ENCODE data around the gene TP53. TPM values are rescaled to one million over a fixed set of nuclear protein-coding genes. Genes with fewer than 3 reads are reported as not detected.

The TP53 gene
- total RNA-seq = 38.9 and 58.5 TPM in 2 replicates

DNA sequence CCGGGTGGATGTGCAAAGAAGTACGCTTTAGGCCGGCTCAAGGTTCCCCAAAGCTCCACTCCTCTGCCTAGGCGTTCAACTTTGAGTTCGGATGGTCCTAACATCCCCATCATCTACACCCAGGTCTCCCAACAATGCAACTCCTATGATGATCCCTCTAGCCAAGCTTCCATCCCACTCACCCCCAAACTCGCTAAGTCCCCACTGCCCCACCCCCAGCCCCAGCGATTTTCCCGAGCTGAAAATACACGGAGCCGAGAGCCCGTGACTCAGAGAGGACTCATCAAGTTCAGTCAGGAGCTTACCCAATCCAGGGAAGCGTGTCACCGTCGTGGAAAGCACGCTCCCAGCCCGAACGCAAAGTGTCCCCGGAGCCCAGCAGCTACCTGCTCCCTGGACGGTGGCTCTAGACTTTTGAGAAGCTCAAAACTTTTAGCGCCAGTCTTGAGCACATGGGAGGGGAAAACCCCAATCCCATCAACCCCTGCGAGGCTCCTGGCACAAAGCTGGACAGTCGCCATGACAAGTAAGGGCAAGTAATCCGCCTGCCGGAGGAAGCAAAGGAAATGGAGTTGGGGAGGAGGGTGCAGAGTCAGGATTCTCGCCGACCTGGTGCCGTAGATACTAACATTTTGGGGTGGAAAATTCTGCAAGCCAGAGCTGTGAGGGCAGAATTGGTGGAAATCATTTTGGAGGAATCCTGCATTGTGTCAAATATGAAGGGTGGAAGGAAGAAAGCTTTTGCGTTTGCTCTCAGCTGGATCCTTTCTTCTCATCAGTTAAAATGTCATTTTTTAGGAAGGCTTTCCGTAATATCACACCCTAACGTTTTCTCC lies at the start of gene TP53:
TP53 (minus strand) TSS at position 419 of the 836 bp plus-strand sequence. CDS start 10,896 bp downstream, outside the sequence.

DNA sequence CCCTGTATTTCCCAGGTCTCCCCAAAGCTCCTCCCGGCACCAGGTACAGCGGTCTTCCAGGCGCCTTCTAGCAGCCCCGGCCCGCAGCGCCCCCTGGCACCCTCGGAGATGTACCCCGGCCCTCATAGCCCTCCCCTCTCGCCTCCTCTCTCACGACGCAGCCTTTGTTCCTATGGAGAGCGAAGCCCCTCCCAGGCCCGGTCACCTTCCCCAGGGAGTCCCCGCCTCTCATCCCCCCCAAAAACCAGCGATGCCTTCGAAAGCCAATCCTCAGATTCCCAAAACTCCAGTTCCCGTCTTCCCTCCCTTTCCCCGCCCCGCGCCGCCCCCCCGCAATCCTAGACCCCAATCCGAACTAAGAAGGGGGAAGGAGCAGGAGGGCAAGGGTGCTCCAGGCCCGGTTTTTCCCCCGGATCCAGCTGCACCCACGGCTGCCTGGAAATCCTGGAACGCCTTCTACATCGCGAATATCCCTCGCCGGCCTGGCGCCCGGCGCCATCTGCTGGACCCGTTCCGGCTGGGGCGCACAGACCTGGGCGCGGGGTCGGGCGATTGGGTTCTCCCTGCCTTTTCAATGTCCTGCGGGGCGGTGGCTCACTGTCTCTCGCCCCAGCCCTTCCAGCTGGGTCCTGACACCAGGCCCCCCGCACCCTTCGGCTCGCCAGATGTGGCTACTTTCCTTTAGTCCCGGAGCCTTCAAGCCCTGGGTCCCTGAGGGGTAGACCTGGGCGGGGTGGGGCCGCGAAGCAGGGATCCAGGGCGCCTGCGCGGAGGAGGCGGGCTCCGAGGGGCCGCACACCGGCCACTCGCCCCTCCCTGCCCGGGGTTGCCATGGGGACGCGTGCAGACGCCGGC lies 29.8 kb upstream of the TP53 start, which contains the start of gene DNAH2:
DNAH2 (plus strand) TSS at position 844 of the 855 bp plus-strand sequence. CDS start 1,991 bp downstream, outside the sequence.

DNA sequence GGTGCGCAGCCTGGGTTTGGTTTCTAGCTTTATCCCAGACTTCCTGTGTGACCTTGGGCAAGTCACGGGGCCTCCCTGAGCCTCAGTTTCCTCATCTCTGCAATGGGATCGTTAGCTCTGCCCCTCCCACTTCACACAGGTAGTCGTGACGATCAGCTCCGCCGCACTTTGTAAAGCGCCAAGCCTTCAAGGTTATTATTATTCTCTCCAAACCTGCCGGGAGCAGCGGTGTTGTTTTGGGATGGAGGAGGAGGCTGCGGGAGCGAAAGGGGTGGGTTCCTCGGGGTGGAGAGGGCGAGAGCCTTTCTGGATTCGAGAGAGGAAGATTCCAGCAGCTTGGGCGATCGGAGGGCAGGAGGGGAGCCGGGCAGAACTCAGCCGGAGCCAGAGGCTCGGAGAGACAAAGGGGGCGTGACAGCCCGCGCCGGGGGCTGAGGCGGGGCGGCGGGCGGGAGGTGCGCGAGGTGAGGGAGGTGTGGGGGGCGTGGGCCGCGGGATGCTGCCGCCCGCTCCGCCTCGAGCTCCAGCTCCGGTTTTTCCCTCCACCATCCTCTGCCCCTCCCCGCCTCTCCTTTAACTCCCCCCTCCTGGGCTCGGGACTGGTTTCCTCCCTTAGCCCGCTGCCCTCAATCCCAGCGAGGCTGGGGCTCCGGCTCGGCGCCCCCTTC lies 17.4 kb upstream of the TP53 start, which contains the start of gene EFNB3:
EFNB3 (plus strand) TSS at position 602 of the 668 bp plus-strand sequence. CDS start 397 bp downstream, outside the sequence.

DNA sequence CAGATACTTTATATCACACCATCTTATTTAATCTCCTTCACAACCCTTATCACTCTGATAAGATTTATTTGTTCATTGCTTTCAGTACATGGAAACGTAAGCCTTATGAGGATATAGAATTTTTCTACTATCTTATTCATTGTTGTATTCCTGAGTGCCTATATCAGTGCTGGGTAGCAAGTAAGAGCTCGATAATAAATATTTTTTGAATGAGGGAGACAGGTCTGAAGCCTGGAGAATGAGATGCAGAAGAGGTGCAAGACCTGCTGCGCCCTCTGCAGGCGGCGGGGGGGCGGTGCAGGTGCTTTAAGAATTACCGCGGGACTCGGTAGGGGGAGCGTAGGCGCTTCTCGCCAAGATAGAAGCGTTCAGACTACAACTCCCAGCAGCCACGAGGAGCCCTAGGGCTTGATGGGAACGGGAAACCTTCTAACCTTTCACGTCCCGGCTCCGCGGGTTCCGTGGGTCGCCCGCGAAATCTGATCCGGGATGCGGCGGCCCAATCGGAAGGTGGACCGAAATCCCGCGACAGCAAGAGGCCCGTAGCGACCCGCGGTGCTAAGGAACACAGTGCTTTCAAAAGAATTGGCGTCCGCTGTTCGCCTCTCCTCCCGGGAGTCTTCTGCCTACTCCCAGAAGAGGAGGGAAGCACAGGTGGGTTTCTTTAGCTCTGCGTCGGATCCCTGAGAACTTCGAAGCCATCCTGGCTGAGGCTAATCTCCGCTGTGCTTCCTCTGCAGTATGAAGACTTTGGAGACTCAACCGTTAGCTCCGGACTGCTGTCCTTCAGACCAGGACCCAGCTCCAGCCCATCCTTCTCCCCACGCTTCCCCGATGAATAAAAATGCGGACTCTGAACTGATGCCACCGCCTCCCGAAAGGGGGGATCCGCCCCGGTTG lies 868 bp upstream of the TP53 start, which contains the start of gene WRAP53:
WRAP53 (plus strand) TSS at position 570 of the 900 bp plus-strand sequence; CDS start at position 742, 172 bp downstream.

DNA sequence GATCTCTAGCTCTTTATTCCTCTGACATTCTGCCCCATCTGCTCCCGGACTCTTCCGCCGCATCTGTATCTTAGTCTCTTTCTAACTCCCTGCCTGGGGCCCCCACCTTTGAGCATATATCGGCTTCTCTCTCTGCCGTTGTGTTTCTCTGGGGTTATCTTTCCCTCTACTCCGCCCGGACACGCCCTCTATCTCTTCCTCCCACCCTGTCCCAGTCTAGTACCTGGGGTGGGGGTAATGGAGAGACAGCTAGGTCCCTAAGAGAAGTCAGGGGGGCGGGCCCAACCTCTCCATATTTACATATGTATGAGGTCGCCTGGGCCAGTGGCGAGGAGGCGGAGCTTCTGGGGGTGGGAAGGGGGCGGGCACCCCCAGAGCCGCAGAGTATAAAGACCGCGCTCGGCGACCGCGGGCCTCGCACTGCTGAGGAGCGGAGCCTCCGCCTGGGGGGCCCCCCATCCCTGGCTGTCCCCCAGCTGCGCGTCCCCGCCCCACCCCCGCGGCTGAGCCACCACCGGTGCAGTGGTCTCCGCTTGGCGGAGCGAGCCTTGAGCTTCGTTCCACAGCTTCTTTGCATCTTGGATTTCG lies 36.7 kb downstream of the TP53 start, which contains the start of gene ATP1B2:
ATP1B2 (plus strand) TSS at position 418 of the 588 bp plus-strand sequence. CDS start 593 bp downstream, outside the sequence.

DNA sequence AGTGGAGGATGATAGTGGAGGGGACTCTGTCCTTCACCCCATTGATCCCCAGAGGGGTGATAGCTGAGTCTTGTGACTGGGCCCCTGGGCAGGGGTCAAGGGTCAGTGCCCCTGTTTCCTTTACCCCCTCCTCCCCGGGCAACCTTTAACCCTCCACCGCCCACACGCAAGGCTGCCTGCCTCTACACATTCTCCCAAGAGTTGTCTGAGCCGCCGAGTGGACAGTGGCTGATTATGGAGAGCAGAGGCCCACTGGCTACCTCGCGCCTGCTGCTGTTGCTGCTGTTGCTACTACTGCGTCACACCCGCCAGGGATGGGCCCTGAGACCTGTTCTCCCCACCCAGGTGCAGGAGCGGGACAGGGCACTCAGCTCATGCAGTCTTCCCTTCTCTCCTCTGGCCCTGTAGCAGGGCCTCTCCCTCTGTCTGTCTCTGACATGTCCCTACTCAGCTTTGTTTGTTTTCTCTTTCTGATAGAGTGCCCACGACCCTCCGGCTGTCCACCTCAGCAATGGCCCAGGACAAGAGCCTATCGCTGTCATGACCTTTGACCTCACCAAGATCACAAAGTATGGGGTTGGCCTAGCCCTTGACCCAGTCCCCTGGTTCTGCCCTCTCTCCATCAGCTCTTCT lies 57.2 kb downstream of the TP53 start, which contains the start of gene SHBG:
SHBG (plus strand) TSS at position 197 of the 633 bp plus-strand sequence; CDS start at position 235, 38 bp downstream.

DNA sequence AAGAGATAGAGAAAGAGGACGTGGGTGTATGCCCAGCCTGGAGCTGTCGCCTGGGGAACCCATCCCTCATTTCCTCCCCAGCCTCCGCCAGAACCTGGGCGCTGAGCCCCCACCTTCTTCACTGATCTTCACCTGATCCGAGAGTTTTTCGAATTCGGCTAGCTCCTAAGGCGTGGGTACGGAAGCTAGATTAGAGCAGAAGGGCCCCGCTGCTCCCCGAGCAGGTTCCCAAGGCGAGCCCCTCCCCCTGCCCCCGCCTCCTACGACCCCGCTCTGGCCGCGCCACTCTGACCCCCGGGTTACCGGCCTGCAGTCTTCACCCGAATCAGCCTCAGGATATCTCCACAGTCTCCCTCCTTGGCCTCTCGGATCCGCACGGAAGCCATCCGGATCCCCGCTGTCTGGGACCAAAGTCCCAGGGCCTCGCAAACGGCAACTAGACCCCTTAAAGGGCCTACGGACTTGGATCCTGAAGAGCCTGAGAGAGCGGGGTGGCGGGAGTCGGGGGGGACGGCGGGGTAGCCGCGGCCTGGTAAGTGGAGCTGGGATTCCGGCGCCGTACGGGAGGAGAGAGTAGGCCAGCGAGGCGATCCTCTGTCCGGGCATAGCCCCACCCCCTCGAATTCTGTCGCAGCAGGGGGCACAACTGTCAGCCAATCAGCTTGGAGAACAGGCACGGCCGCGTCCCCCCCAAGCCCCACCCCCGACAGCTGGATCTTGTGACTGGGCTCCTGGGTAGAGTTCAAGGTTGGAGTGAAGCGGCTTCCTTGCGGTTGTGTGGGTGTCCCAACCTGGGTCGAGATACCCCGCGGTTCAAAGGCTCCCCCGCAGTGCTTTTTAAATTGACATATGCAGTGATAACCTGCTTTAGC lies 59.8 kb downstream of the TP53 start, which contains the start of gene SAT2:
SAT2 (minus strand) TSS at position 572 of the 872 bp plus-strand sequence; CDS start at position 386, 186 bp downstream.

Other genes starting within 250 kb of the TP53 start
- gene FGF11, start 248.0 kb downstream of the TP53 start, total RNA-seq = 2.1 and 3.9 TPM in 2 replicates
- 5.7 and 13.0 TPM in 2 replicates for gene CHRNB1, start 242.4 kb downstream of the TP53 start, total RNA-seq
- 33.9 and 36.1 TPM in 2 replicates for gene ZBTB4, start 207.9 kb downstream of the TP53 start, total RNA-seq
- not detected in 2 replicates for gene SLC35G6, start 206.0 kb downstream of the TP53 start, total RNA-seq
- 106 and 112 TPM in 2 replicates for gene POLR2A, start 203.1 kb downstream of the TP53 start, total RNA-seq
- gene TNFSF12, start 138.4 kb downstream of the TP53 start, total RNA-seq = 3.4 and 3.5 TPM in 2 replicates
- gene TNFSF13, start 128.7 kb downstream of the TP53 start, total RNA-seq = 1.4 and 1.6 TPM in 2 replicates
- gene SENP3, start 125.6 kb downstream of the TP53 start, total RNA-seq = 40.0 and 67.6 TPM in 2 replicates
- gene CD68, start 107.9 kb downstream of the TP53 start, total RNA-seq = 2.4 and 3.3 TPM in 2 replicates
- gene MPDU1, start 103.6 kb downstream of the TP53 start, total RNA-seq = 58.5 and 227 TPM in 2 replicates
- 9.0 and 14.5 TPM in 2 replicates for gene SOX15, start 97.4 kb downstream of the TP53 start, total RNA-seq
- gene FXR2, start 72.6 kb downstream of the TP53 start, total RNA-seq = 36.1 TPM in 2 replicates
- gene SAT2, start 59.7 kb downstream of the TP53 start, total RNA-seq = 16.7 and 38.1 TPM in 2 replicates
- gene SHBG, start 57.4 kb downstream of the TP53 start, total RNA-seq = 0.87 and 2.4 TPM in 2 replicates
- not detected in 2 replicates for gene ATP1B2, start 36.6 kb downstream of the TP53 start, total RNA-seq
- gene WRAP53, start 987 bp upstream of the TP53 start, total RNA-seq = 4.7 and 7.0 TPM in 2 replicates
- 2.2 and 5.9 TPM in 2 replicates for gene EFNB3, start 17.7 kb upstream of the TP53 start, total RNA-seq
- gene DNAH2, start 30.3 kb upstream of the TP53 start, total RNA-seq = under 0.01 TPM in 1 of 2 replicates, not detected in the other
- gene KDM6B, start 146.7 kb upstream of the TP53 start, total RNA-seq = 4.9 and 27.9 TPM in 2 replicates
- 2.0 and 3.3 TPM in 2 replicates for gene TMEM88, start 167.6 kb upstream of the TP53 start, total RNA-seq
- 65.6 and 78.9 TPM in 2 replicates for gene NAA38, start 170.1 kb upstream of the TP53 start, total RNA-seq
- gene CYB5D1, start 170.5 kb upstream of the TP53 start, total RNA-seq = 9.8 and 10.1 TPM in 2 replicates
- 119 and 236 TPM in 2 replicates for gene CHD3, start 201.3 kb upstream of the TP53 start, total RNA-seq
- gene RNF227, start 228.8 kb upstream of the TP53 start, total RNA-seq = 3.1 and 3.3 TPM in 2 replicates
- gene KCNAB3, start 242.4 kb upstream of the TP53 start, total RNA-seq = 1.2 and 1.6 TPM in 2 replicates
- gene TRAPPC1, start 244.5 kb upstream of the TP53 start, total RNA-seq = 49.9 and 60.9 TPM in 2 replicates
- gene CNTROB, start 244.7 kb upstream of the TP53 start, total RNA-seq = 29.8 and 39.7 TPM in 2 replicates

Data from placental epithelial cell (primary cell).